ENCODE results near the gene ERG.

DNA sequence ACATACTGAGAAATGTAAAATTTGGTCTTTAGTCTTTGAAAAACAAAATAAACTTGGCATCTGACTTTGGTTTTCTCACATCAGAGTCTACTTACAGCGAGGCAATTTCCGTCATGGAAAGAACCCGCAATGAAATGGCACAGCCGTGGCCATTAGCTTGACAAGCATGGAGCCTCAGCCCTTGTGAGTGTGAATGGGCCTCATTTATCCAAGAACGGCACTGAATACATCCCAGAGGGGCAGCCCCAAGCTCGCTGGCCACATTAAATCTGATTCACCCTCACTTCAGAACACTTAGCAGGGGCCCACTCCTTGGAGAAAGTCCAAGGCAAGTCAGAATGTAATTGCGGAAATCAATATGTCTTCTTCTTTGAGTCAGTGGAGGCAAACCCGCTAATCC is 64.8 kb downstream of the ERG start:
- TF ChIP-seq, protein P1, sequence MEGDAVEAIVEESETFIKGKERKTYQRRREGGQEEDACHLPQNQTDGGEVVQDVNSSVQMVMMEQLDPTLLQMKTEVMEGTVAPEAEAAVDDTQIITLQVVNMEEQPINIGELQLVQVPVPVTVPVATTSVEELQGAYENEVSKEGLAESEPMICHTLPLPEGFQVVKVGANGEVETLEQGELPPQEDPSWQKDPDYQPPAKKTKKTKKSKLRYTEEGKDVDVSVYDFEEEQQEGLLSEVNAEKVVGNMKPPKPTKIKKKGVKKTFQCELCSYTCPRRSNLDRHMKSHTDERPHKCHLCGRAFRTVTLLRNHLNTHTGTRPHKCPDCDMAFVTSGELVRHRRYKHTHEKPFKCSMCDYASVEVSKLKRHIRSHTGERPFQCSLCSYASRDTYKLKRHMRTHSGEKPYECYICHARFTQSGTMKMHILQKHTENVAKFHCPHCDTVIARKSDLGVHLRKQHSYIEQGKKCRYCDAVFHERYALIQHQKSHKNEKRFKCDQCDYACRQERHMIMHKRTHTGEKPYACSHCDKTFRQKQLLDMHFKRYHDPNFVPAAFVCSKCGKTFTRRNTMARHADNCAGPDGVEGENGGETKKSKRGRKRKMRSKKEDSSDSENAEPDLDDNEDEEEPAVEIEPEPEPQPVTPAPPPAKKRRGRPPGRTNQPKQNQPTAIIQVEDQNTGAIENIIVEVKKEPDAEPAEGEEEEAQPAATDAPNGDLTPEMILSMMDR (conservative IDR thresholded peaks at IDR 0.05; ENCODE audit: low read depth in 2 of 2): no peak
- TF ChIP-seq POLR2AphosphoS5 (IDR thresholded peaks at IDR 0.05; ENCODE audit: low read depth): no peak
- TF ChIP-seq EZH2 (IDR thresholded peaks at IDR 0.05; ENCODE audit: low read depth, unreplicated experiment): no peak
- no peak for TF ChIP-seq EZH2phosphoT487 (IDR thresholded peaks at IDR 0.05; ENCODE audit: unreplicated experiment)
- TF ChIP-seq JUNB (IDR thresholded peaks at IDR 0.05; ENCODE audit: unreplicated experiment): no peak
- TF ChIP-seq, protein P2, sequence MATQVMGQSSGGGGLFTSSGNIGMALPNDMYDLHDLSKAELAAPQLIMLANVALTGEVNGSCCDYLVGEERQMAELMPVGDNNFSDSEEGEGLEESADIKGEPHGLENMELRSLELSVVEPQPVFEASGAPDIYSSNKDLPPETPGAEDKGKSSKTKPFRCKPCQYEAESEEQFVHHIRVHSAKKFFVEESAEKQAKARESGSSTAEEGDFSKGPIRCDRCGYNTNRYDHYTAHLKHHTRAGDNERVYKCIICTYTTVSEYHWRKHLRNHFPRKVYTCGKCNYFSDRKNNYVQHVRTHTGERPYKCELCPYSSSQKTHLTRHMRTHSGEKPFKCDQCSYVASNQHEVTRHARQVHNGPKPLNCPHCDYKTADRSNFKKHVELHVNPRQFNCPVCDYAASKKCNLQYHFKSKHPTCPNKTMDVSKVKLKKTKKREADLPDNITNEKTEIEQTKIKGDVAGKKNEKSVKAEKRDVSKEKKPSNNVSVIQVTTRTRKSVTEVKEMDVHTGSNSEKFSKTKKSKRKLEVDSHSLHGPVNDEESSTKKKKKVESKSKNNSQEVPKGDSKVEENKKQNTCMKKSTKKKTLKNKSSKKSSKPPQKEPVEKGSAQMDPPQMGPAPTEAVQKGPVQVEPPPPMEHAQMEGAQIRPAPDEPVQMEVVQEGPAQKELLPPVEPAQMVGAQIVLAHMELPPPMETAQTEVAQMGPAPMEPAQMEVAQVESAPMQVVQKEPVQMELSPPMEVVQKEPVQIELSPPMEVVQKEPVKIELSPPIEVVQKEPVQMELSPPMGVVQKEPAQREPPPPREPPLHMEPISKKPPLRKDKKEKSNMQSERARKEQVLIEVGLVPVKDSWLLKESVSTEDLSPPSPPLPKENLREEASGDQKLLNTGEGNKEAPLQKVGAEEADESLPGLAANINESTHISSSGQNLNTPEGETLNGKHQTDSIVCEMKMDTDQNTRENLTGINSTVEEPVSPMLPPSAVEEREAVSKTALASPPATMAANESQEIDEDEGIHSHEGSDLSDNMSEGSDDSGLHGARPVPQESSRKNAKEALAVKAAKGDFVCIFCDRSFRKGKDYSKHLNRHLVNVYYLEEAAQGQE (IDR thresholded peaks at IDR 0.05; ENCODE audit: unreplicated experiment): no peak
- TF ChIP-seq STAT1 (IDR thresholded peaks at IDR 0.05; ENCODE audit: unreplicated experiment): no peak
- TF ChIP-seq NANOG (IDR thresholded peaks at IDR 0.05; ENCODE audit: borderline replicate concordance): no peak
- no peak for TF ChIP-seq CREB1 (CRISPR knock-in tag; IDR thresholded peaks at IDR 0.05; ENCODE audit: low read depth)
- TF ChIP-seq ZNF114 (CRISPR knock-in tag; IDR thresholded peaks at IDR 0.05): no peak
